Fibroblast of the aortic adventitia (primary cell): ENCODE results near the gene XIAP. TPM values are rescaled to one million over a fixed set of nuclear protein-coding genes. Genes with fewer than 3 reads are reported as not detected.

Experiments
- DNase-seq: peaks from one replicate; pipeline ENCODE4 v3.0.0-alpha.2; 2010; ENCODE audit warnings: low read depth
- H3K4me3 ChIP-seq: 2 replicates; pipeline ENCODE4 v1.5.1; 2011; ENCODE audit warnings: low read depth, mild to moderate bottlenecking, control low read depth, low read length, moderate library complexity
- CTCF ChIP-seq: IDR thresholded peaks from 2 replicates; pipeline ENCODE4 v1.5.1; 2011; ENCODE audit warnings: mild to moderate bottlenecking, low read length, control low read depth, inconsistent platforms; ENCODE audit not compliant: insufficient read depth
- total RNA-seq: library from RNA; depleted of rRNA; stranded (reverse); fragments of >200 nt; gene quantifications from 2 replicates; pipeline ENCODE4 v1.2.3, GENCODE V29; 2012; ENCODE audit warnings: low replicate concordance

XIAP gene
- total RNA-seq, 1 donor, result 35.6 TPM

GRCh38 chrX:123851079-123851478, 8.8 kb upstream of the XIAP start:
- no peak for DNase-seq
- H3K4me3 ChIP-seq, result no peak overlapping the region
- no peak for TF ChIP-seq CTCF

GRCh38 chrX:123854329-123854728, 5.5 kb upstream of the XIAP start:
- H3K4me3 ChIP-seq, result no peak overlapping the region
- TF ChIP-seq CTCF, result no peak
- peak; percentile 39 for DNase-seq

GRCh38 chrX:123859409-123859845, 426 bp upstream of the XIAP start:
- DNase-seq, result no peak
- H3K4me3 ChIP-seq, result peak overlapping the region; percentile 70
- TF ChIP-seq CTCF, result no peak

GRCh38 chrX:123860983-123861382, 1.1 kb downstream of the XIAP start:
- H3K4me3 ChIP-seq, result peak overlapping the region; percentile 70
- peak; percentile 55 for DNase-seq
- TF ChIP-seq CTCF, result no peak

- TF ChIP-seq CTCF, result no peak
- H3K4me3 ChIP-seq, result no peak overlapping the region
- DNase-seq, result peak; percentile 10
These were observed 9.6 kb downstream of the XIAP start for GRCh38 chrX:123869488-123869887.

GRCh38 chrX:123871309-123871708, 11.5 kb downstream of the XIAP start:
- TF ChIP-seq CTCF, result no peak
- no peak overlapping the region for H3K4me3 ChIP-seq
- no peak for DNase-seq

- TF ChIP-seq CTCF, result no peak
- no peak overlapping the region for H3K4me3 ChIP-seq
- peak; percentile 16 for DNase-seq
These were observed 14.1 kb downstream of the XIAP start for GRCh38 chrX:123873956-123874355.
